ENCODE measurements around the gene CLIC3.

CLIC3 gene

DNA sequence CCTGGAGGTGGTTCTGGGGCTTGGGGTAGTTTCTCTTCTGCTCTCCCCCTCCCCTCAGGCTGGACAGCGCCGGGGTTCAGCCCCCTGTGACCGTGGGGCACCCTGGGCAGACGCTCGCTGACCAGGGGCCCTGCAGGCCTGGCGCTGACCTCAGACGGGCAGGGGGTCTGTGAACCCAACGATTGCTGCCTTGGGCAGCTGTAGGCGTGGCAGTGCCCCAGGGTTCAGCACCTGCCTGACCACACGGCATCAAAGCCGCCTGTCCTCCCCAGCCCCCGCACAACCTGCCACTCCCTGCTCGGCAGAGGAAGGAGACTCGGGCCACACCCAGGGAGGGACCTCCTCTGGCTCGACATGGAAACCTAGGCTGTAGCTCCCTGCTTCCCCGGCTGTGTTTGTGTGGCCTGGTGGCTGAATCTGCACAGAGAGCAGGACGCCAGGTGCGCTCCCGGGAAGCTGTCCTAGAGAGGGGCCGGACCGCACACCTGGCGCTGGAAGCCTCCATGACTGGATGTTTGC is 32.1 kb downstream of the CLIC3 start:
- DNase-seq (ENCODE audit: low read depth): no peak

DNA sequence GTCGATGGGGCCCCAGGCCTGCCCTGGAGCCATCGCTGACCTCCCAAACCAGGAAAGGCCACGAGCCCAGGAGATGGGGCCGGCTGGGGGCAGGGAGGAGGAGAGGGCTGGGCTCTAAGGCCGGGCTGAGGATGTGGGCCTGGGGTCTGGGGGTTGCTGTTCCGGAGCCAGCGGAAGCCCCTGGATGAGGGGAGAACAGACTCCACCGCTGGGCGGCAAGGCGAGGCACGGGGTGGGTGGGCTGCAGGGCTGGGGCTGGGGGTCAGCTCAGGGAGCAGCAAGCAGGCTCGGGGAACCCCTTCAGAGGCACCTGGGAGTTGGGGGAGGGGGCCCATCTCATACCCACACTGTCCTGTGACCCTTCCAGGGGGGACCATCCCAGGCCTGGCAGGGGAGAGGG is 32.6 kb downstream of the CLIC3 start:
- DNase-seq (ENCODE audit: low read depth): no peak

DNA sequence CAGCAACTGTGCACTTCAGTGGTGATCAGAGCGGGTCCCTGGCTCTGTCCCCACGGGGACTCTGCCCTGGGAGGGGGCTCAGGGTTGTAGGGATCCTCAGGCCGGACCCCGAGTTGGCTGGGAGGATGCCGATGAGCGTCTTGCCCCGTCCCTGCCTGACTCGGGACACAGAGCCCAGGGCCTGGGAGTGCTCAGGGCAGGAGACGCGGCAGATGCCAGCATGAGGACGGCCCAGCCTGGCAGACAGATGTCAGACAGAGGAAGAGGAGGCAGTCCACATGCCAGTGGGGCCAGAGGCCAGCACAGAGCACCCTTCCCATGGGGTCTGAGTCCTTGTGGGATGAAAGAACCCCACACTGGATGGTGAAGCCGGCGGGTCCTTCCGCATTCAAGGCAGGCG is 33.0 kb downstream of the CLIC3 start:
- no peak for DNase-seq (ENCODE audit: low read depth)

DNA sequence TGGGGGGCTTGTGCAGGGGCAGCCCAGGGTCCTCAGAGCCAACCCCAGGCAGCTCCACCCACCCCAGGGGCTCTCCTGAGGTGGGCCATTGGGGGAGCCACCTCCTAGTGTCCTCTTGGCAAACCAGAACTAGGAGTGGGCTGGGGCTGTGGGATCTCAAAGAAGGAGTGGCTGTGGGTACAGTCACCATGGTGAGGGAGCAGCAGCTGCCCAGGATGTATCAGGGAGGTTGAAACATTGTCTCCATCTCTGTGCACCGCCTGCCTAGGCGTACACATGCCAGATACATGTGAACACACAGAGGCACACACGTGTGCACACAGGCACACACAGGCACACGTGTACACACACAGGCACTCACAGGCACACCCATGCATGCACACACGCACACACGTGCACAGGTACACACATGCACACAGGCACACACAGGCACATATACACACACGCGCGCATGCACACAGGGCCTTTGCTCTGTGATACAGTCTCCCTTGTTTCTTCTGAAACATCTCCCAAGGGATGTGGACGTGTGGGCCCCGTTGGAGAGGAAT is 33.6 kb downstream of the CLIC3 start:
- no peak for DNase-seq (ENCODE audit: low read depth)

DNA sequence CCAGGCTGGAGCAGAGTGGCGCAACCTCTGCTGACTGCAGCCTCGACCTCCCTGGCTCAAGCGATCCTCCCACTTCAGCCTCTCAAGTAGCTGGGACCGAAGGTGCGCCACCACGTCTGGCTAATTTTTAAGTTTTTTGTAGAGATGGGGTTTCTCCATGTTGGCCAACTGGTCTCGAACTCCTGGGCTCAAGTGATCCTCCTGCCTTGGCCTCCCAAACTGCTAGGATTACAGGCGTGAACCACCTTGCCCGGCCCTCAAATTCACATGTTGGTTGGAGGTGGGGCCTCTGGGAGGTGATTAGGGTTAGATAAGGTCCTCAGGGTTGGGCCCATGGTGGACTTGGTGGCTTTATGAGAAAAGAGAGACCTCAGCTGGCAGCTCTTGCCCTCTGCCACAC is 34.2 kb downstream of the CLIC3 start:
- no peak for DNase-seq (ENCODE audit: low read depth)

DNA sequence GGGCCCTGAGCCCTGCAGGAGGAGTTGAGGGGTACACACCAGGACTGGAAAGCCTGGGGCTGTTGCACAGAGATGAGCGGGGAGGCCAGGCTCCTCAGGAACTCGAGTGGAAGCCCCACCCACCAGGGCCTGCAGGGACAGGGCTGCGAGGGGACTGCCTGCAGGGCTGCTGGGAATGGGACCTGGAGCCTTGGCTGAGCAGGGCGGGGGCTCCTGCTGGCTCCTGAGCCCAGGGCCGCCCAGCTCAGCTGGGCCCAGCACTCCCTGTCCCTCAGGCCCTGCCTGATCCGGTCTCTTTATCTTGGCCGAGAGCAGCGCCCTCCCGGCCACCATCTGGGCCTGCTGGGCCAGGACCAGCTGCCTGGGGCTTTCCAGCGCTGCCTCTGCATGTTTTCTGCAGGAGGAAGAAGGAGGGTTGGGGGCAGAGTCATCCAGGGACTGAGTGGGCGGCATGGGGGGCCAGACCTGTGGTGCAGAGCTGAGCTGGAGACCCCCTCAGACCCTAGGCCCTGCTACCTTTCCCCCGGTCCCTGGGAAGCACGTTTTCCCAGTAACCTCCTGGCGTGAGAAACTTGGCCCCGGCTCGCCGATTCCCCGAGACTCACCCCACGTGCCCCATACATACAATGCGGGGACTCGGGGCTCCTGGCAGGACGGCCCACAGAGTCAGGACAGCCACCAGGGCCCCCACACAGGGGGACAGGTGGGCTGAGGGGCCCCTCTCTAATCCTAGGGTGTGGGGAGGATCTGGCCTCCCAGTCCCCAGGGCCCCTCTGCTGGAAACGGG is 34.9 kb downstream of the CLIC3 start:
- DNase-seq (ENCODE audit: low read depth): no peak

DNA sequence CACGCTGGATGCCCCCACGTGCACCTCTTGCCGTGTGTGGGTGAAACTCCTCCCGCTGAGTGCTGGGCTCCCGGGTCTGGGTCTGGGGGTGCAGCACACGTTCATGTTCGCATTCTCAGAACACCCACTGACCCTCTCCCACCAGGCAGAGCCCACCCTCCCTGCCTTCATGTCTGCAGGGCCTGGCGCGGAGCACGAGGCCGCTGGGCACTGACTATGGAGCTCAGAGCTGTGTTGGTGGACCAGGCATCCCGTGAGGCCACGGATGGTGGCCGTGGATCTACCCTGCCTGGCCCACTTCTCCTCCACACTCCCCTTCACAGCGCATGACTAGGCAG is 35.5 kb downstream of the CLIC3 start:
- no peak for DNase-seq (ENCODE audit: low read depth)

DNA sequence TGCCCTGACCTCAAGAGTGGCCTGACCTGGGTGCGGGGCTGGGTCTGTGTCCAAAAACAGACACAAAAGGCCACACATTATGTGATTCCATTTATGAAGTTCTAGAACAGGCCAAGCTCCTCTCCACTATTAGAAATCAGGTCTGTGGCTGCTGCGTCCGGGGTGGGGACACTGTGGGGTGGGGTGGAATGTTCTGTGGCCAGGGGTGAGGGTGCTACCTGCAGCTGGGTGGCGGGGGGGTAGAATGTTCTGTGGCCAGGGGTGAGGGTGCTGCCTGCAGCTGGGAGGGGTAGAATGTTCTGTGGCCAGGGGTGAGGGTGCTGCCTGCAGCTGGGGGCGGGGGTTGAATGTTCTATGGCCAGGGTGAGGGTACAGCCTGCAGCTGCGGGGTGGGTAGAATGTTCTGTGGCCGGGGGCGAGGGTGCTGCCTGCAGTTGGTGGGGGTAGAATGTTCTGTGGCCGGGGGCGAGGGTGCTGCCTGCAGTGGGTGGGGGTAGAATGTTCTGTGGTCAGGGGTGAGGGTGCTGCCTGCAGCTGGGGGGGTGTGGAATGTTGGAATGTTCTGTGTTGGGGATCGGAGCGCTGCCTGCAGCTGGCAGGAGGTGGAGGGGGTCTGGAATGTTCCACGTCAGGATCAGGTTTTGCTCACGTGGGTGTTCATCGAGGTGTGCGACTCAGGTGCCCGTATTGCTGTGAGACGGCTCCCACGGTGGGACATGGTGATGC is 36.0 kb downstream of the CLIC3 start:
- no peak for DNase-seq (ENCODE audit: low read depth)

DNA sequence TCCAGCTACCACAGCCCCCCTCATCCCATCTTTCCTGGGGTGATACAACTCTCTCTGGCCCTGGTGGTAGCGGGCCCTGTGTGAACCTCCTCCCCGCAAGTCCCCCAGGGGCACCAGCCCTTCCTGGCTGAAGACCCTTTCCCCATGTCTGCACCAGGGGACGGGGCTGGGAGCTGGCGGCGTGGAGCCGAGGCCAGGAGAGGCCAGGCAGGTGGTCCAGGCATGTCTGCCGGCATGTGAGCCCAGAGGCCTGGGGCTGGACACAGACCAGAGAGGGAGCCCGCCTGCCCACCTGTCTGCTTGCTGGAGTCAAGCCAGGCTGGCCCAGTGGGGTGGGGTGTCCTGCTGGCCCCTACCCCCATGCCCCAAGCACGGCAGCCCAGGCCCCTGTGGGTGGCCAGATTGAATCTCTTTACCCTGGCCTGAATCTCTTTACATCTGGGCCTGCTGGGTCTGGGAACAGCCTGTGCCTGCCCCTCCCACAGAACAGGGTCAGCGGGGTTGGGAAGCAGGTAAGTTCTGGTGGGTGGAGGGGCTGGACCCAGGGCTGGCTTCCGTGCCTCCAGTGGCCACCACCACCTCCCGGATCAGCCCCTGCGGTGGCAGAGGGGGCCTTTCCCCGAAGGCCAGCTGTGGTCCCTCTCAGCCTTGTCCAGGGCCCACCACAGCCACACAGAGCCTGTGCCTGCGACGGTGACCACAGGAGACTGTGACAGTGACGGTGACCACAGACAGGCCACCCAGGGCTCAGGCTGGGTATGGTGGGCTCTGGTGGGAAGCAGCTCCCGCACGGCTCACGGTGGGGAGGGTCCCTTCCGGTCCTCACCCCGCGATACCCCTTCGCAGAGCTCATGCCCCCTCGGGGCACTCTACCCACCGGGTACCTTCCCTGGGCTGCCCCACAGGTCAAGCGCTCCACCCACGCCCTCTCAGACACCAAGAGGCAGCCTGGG is 37.2 kb downstream of the CLIC3 start:
- DNase-seq (ENCODE audit: low read depth): no peak

DNA sequence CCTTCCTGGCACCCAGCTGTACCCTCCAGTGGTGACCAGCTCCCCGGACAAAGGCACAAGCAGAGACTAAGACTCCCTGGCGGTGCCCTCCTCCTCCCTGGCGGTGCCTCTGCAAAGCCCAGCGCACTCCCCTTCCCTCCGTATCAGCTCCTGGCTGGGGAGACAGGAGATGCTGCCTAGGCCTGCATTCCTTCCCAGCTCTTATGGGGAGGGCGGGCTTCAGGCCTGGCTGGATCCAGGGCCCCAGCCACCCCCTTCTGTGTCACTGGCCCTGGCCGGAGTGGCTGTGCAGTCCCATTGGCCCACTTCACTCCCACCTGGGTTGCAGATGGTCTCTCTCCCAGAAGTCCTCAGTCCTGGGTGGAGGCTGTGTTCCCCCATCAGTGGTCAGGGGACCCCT is 37.9 kb downstream of the CLIC3 start:
- no peak for DNase-seq (ENCODE audit: low read depth)

DNA sequence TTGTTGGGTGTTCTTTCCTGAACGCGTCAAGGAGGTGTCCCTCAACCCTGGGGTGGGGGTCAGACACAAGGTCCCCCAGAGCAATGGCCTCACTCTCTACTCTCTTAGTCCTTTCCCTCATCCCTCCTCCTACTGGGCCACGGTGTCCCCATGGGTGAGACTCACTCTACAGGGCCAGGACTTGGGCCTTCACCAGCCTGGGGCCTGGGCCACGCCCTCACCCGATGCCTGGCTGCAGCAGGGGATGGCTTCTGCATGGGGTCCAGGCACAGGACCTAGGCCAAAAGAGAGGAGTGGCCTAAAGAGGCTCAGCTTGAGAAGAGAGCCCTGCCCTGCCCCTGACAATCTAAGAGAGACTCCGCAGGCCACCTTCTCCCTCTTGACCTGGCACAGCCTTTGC is 38.5 kb downstream of the CLIC3 start:
- DNase-seq (ENCODE audit: low read depth): no peak

DNA sequence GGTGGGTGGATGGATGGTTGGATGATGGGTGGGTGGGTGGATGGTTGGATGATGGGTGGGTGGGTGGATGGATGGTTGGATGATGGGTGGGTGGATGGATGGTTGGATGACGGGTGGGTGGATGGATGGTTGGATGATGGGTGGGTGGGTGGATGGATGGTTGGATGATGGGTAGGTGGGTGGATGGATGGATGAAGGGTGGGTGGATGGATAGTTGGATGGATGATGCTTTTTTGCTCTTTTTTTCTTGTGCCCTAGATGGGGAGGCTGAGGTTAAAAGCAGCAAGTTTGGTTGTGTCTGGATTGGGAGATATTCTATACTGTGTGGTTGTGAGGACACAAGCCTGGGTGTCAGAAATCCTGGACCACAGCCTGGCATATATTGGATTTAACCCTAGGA is 38.9 kb downstream of the CLIC3 start:
- no peak for DNase-seq (ENCODE audit: low read depth)

DNA sequence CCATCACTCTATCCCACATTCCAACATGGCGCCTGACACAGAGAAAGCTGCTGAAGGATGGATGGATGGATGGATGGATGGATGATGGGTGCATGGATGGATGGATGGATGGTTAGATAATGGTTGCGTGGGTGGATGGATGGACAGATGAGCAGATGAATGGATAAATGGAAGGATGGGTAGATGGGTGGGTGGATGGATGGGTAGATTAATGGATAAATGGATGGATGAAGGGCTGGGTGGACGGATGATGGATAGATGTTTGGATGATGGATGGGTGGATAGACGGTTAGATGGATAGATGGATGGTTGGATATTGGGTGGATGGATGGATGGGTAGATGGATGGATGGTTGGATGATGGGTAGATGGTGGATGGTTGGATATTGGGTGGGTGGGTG is 39.8 kb downstream of the CLIC3 start:
- no peak for DNase-seq (ENCODE audit: low read depth)

DNA sequence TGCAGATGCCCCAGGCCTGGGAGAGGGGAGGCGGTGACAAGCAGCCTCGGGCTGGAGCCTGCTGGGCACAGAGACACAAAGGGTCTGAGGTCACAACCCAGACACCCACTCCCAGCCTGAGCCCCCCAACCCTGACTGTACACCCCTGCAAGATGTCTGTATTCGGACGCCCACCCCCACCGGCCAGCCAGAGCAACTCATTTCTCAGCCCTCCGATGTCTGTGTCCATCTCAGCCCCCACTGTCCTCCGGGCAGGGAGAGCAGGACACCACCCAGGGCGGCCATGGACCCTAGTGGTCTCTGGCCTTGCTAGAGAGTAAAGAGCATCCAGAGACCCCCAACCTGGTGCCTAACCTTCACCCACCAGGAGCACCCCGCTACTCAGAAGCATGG is 40.4 kb downstream of the CLIC3 start:
- no peak for DNase-seq (ENCODE audit: low read depth)

DNA sequence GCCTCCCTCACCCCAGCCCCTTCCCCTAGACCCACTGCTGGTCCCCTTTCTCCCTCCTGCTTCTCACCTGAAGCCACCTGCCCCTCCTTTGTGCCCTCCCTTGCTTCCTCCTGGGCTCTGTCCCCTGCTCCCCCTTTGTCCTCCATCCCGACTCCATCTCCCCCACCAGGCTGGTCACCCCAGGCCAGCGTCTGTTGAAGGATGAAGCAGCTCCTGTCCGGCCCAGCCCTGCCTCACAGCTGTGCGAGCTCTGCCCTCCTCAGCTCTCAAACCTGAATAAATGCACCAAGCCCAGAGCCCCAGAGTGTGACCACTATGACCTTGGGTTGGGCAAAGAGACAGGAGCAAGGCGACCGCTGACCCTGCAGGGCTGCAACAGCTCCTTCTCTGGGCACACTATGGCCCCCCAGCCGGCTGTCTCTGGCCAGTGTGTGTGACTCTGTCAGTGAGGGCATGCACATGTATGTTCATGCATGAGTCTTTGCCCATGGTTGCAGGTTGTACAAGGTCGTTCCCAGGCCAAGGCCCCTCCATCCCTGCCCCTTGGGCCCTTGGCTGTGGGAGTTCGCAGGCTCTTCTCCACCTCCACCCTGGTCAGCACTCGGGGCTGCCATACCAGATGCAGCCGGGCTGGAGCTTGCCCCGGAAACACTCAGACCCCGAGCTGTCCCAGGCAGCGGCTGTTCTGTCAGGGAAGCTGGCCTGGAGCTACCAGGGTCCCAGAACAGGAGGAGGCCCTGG is 41.0 kb downstream of the CLIC3 start:
- DNase-seq (ENCODE audit: low read depth): no peak

DNA sequence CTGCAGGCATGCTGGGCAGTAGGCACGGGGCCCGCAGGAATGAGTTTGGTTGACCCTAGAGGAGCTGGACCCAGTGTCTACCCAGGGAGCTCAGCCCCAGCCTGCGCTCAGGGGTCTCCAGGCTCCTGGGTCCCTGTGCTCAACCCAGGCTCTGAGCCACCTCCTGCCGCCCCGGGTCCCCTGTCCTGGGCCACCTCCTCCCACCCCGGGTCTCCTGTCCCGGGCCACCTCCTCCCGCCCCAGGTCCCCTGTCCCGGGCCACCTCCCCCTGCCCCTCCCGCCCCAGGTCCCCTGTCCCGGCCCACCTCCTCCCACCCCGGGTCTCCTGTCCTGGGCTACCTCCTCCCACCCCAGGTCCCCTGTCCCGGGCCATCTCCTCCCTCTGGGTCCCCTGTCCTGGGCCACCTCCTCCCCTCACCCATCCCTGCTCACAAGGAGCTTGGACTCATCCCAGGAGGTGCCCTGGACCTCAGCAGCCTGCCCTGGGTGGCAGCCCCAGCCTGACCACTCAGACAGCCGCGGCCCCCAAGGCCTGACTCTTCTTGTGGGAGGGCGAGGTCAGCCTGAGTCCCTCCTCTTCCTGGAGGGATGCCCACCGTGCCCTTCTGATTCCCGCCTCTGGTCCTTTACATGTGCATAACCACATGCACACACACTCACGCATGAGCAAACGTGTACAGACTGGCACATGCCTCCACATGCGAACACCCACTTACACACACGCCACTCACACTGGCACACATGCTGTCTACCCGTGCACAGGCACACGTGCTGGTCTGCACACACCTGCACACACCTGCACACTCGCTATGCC is 41.9 kb downstream of the CLIC3 start:
- DNase-seq (ENCODE audit: low read depth): no peak

DNA sequence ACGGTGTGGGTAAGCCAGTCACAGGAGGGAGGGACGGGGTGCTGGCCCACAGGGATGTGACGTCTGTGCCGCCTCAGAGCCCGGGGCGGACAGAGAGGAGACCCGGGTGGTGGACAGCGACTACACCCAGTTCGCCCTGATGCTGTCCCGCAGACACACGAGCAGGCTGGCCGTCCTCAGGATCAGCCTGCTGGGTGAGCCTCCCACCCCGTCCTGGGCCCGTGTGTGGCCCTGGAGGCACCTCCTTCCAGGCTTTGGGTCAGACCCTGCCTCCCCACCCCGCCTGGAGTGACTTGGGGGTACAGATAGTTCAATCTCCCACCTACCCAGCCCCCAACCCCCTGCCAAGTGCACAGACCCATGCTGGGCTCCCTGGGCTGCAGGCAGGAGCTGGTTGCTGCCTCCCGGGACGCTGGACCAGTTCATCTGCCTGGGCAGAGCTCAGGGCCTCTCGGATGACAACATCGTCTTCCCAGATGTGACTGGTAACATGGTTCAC is 42.5 kb downstream of the CLIC3 start:
- DNase-seq (ENCODE audit: low read depth): no peak

DNA sequence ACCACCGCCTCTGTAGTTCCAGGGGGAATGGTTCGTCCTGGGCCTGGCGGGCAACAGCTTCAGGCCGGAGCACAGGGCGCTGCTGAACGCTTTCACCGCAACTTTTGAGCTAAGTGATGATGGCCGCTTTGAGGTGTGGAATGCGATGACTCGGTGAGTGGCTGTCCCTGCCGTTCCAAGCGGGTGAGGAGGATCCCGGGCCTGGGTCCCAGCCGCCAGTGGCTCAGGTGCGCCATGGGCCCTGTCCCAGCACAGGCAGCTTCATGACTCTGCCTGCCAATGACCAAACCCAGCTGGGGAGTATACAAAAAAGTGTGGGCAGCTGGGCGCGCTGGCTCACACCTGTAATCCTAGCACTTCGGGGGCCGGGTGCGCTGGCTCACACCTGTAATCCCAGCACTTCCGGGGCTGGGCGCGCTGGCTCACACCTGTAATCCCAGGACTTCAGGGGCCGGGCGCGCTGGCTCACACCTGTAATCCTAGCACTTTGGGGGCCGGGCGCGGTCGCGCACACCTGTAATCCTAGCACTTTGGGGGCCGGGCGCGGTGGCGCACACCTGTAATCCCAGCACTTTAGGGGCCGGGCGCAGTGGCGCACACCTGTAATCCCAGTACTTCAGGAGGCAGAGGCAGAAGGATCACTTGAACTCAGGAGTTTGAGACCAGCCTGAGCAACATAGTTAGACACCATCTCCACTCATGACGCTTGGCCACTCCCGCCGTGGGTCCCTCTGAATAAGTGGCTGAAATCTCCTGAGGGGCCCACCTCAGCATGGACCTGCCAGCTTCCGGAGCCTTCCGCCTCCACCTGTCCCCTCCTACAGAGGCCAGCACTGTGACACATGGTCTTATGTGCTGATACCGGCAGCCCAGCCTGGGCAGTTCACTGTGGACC is 43.2 kb downstream of the CLIC3 start:
- DNase-seq (ENCODE audit: low read depth): no peak

DNA sequence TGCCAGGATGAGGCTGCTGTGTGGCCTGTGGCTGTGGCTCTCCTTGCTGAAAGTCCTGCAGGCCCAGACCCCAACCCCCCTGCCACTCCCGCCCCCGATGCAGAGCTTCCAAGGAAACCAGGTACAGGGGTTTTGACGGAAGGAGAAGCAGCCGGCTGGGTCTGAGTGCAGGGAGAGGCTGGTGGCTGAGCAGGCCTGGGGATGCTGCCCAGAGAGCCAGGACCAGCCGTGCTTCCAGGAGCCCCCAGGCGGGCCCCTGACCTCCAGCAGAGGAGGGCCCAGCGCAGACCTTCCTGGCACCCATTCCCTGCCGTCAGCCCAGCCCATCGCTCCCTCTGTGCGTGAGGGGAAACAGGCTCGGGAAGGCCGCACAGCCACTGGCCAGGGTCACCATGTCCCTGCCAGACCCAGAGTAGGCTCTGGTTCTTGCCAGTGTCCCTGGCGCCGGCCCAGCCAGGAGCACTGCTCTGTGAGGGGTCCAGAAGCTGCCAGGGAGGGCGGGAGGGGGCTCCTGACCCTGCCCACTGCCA is 44.0 kb downstream of the CLIC3 start:
- DNase-seq (ENCODE audit: low read depth): no peak

Measured in fibroblast of gingiva (primary cell).